Measurements from ENCODE around the gene HMSD. TPM values are rescaled to one million over a fixed set of nuclear protein-coding genes. Genes with fewer than 3 reads are reported as not detected.
"Not testable (repeated sequence)": the region's sequence is repeated elsewhere in the genome, so short reads cannot be mapped to it uniquely, and the experiment has no call there.

HMSD gene
- total RNA-seq, 6 donors from 2014 or later = 0.30 to 2.9 (median 1.0) TPM; not detected in 2

GRCh38 chr18:63922049-63922448, 27.1 kb upstream of the HMSD start:
- 74 to 82% methylated on average over 2 of the region's 2 CpGs for WGBS, 2 donors
- Histone ChIP-seq H3K27me3 (no peaks in the 10 kb centered on the region), H3K27ac (no peak overlapping the region), H3K36me3 (no peaks in the 10 kb centered on the region), H3K4me3 (no peak overlapping the region), H3K4me1 (no peaks in the 10 kb centered on the region), H3K9me3 (no peaks in the 10 kb centered on the region)
- ATAC-seq (ENCODE audit: low FRiP score in 2 of 2) (no peak), DNase-seq (no peak)
- TF ChIP-seq EP300 (IDR thresholded peaks at IDR 0.05) (no peak), POLR2A (IDR thresholded peaks at IDR 0.05) (no peak), POLR2AphosphoS5 (IDR thresholded peaks at IDR 0.05) (no peak)
- TF ChIP-seq, protein P1, sequence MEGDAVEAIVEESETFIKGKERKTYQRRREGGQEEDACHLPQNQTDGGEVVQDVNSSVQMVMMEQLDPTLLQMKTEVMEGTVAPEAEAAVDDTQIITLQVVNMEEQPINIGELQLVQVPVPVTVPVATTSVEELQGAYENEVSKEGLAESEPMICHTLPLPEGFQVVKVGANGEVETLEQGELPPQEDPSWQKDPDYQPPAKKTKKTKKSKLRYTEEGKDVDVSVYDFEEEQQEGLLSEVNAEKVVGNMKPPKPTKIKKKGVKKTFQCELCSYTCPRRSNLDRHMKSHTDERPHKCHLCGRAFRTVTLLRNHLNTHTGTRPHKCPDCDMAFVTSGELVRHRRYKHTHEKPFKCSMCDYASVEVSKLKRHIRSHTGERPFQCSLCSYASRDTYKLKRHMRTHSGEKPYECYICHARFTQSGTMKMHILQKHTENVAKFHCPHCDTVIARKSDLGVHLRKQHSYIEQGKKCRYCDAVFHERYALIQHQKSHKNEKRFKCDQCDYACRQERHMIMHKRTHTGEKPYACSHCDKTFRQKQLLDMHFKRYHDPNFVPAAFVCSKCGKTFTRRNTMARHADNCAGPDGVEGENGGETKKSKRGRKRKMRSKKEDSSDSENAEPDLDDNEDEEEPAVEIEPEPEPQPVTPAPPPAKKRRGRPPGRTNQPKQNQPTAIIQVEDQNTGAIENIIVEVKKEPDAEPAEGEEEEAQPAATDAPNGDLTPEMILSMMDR (IDR thresholded peaks at IDR 0.05) = no peak

DNA sequence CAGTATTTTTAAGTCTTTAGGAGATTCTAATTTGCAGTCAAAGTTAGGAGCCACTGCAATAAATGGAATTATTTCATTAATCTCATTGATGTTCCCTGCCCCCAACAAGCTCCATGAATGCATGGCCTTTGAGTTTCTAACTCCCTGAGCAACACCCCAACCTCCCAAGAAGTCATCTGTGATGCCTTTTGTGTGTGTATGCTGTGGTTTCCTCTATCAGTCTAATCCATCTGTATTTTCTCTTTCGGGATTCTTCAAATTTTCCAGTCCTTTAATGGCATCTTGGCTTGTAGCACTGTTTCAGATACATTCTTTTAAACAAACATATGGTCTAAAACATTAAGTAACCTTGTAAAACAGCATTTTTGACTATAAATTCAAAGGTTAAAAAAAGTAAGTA, 24.6 kb upstream of the HMSD start:
- H3K4me3 ChIP-seq = no peak overlapping the region
- no peak for DNase-seq
- no peaks in the 10 kb centered on the region for H3K36me3 ChIP-seq
- no peaks in the 10 kb centered on the region for H3K9me3 ChIP-seq
- no peaks in the 10 kb centered on the region for H3K4me1 ChIP-seq
- TF ChIP-seq EP300 (IDR thresholded peaks at IDR 0.05) (no peak), POLR2AphosphoS5 (IDR thresholded peaks at IDR 0.05) (no peak), POLR2A (IDR thresholded peaks at IDR 0.05) (no peak)
- TF ChIP-seq, protein P1 (IDR thresholded peaks at IDR 0.05) = no peak
- 87 to 89% methylated on average over 1 of the region's 1 CpG for WGBS, 2 donors
- H3K27me3 ChIP-seq = no peaks in the 10 kb centered on the region
- no peak for ATAC-seq (ENCODE audit: low FRiP score in 2 of 2)
- no peak overlapping the region for H3K27ac ChIP-seq

DNA sequence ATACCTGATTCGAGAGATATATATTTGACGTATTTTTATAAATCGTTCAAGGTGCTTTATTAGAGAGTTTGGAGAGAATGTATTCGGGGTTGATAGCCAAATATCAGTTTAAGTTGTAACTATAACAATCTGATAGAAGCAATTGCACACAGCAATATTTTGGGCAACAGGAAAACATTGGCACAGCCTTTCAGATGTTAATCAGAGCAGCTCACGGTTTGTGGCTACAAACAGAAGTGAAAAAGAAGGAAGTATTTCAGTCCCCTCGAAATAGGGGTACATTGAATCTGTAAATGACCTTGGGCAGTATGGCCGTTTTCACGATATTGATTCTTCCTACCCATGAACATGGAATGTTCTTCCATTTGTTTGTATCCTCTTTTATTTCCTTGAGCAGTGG, 20.8 kb upstream of the HMSD start:
- ATAC-seq (ENCODE audit: low FRiP score in 2 of 2) (no peak), DNase-seq (no peak)
- no peaks in the 10 kb centered on the region for H3K36me3 ChIP-seq
- no peaks in the 10 kb centered on the region for H3K27me3 ChIP-seq
- no peak overlapping the region for H3K4me3 ChIP-seq
- 49 to 61% methylated on average over 8 of the region's 8 CpGs for WGBS, 2 donors
- no peaks in the 10 kb centered on the region for H3K4me1 ChIP-seq
- TF ChIP-seq, protein P1 (IDR thresholded peaks at IDR 0.05) = no peak
- TF ChIP-seq POLR2AphosphoS5 (IDR thresholded peaks at IDR 0.05) = no peak
- no peak for TF ChIP-seq EP300 (IDR thresholded peaks at IDR 0.05)
- no peak for TF ChIP-seq POLR2A (IDR thresholded peaks at IDR 0.05)
- no peaks in the 10 kb centered on the region for H3K9me3 ChIP-seq
- H3K27ac ChIP-seq = no peak overlapping the region

GRCh38 chr18:63929369-63929768, 19.7 kb upstream of the HMSD start:
- ATAC-seq (ENCODE audit: low FRiP score in 2 of 2); DNase-seq; H3K9me3 ChIP-seq; H3K27me3 ChIP-seq; H3K36me3 ChIP-seq; H3K4me3 ChIP-seq; H3K4me1 ChIP-seq; H3K27ac ChIP-seq: not testable (repeated sequence)

DNA sequence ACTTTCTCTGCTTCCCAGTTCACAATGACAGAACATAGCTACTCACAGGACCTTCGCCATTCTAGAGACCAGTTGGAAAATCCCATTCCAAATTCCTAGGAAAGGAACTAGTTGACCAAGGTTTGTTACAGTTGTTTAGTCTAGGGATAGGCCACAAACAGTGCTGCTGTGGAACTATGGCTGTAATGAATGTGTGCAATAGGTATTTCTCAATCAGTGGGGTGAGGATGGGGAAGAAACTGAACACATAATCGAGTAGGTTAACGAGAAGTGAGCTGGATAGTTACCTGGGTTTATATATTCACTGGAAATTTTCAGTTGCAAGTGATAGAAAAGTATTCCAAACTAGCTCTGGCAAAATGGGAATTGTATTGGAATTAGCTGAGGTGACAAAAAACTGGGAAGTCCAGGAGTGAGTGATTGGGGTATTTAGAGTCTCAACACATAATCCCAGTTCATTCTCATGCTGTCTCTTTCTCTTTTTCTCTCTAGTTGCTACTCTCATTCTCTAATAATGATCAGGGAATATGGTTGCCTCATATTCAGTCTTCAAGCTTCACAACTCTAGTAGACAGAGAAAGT, 18.2 kb upstream of the HMSD start:
- DNase-seq (no peak), ATAC-seq (ENCODE audit: low FRiP score in 2 of 2) (no peak)
- Histone ChIP-seq H3K36me3 (no peaks in the 10 kb centered on the region), H3K4me3 (no peak overlapping the region), H3K27me3 (no peaks in the 10 kb centered on the region), H3K27ac (no peak overlapping the region), H3K4me1 (peaks cover 0 to 3% (median 2%) of the 10 kb centered on the region in 4 donors), H3K9me3 (no peaks in the 10 kb centered on the region)
- 64 to 81% methylated on average over 3 of the region's 3 CpGs for WGBS, 2 donors
- no peak for TF ChIP-seq POLR2AphosphoS5 (IDR thresholded peaks at IDR 0.05)
- no peak for TF ChIP-seq POLR2A (IDR thresholded peaks at IDR 0.05)
- TF ChIP-seq, protein P1 (IDR thresholded peaks at IDR 0.05) = no peak
- TF ChIP-seq EP300 (IDR thresholded peaks at IDR 0.05) = no peak

Measured in upper lobe of left lung (tissue), 6 donors.